ENCODE data around the gene GPR160. TPM values are rescaled to one million over a fixed set of nuclear protein-coding genes. Genes with fewer than 3 reads are reported as not detected.

Gene GPR160
- total RNA-seq, 4 donors from 2014 or later = 93.5 to 195 (median 139) TPM

GRCh38 chr3:170027233-170028102 lies 10.3 kb upstream of the GPR160 start:
- peaks cover 0 to 5% (median 0%) of the 10 kb centered on the region in 4 donors for H3K4me1 ChIP-seq
- H3K27me3 ChIP-seq = no peaks in the 10 kb centered on the region
- H3K4me3 ChIP-seq = no peak overlapping the region
- intact Hi-C loops (cut with DNase I; ENCODE audit: low total_unique reads) = no loop called here
- TF ChIP-seq CTCF (IDR thresholded peaks at IDR 0.05) (no peak), EP300 (IDR thresholded peaks at IDR 0.05; ENCODE audit: low read depth) (no peak), POLR2A (IDR thresholded peaks at IDR 0.05) (no peak), POLR2AphosphoS5 (IDR thresholded peaks at IDR 0.05) (no peak)
- H3K27ac ChIP-seq = no peak overlapping the region
- no peak for DNase-seq
- in situ Hi-C loops (cut with MboI; ENCODE audit: low pct_ligation_motif_present in 1 of 4, low pct_unique_long_range_greater_than_20kb in 1 of 4, low sequenced_read_pairs in 3 of 4) = no loop called here
- 63 to 88% methylated on average over 1 to 4 of the region's 4 CpGs for WGBS, 2 donors (ENCODE audit: low coverage in 1 of 2)
- H3K9me3 ChIP-seq = no peaks in the 10 kb centered on the region
- H3K36me3 ChIP-seq = no peaks in the 10 kb centered on the region

- intact Hi-C loops (cut with DNase I; ENCODE audit: low total_unique reads) = no loop called here
- DNase-seq = peak; percentile 63
- WGBS, 2 donors (ENCODE audit: low coverage in 1 of 2) = 57 to 68% methylated on average over 5 to 8 of the region's 8 CpGs
- H3K4me1 ChIP-seq = peaks cover 0 to 17% (median 11%) of the 10 kb centered on the region in 4 donors
- in situ Hi-C loops (cut with MboI; ENCODE audit: low pct_ligation_motif_present in 1 of 4, low pct_unique_long_range_greater_than_20kb in 1 of 4, low sequenced_read_pairs in 3 of 4) = no loop called here
- H3K27ac ChIP-seq = no peak overlapping the region
- H3K9me3 ChIP-seq = no peaks in the 10 kb centered on the region
- no peak overlapping the region for H3K4me3 ChIP-seq
- TF ChIP-seq EP300 (IDR thresholded peaks at IDR 0.05; ENCODE audit: low read depth) = no peak
- TF ChIP-seq POLR2A (IDR thresholded peaks at IDR 0.05) = no peak
- TF ChIP-seq CTCF (IDR thresholded peaks at IDR 0.05) = no peak
- no peaks in the 10 kb centered on the region for H3K36me3 ChIP-seq
- peaks cover 12% of the 10 kb centered on the region for H3K27me3 ChIP-seq
Observed at GRCh38 chr3:170033489-170033888, 4.3 kb upstream of the GPR160 start.

- H3K9me3 ChIP-seq = no peaks in the 10 kb centered on the region
- peak overlapping the region; percentile 87 to 89 (median 88) for H3K27ac ChIP-seq
- in situ Hi-C loops (cut with MboI; ENCODE audit: low pct_ligation_motif_present in 1 of 4, low pct_unique_long_range_greater_than_20kb in 1 of 4, low sequenced_read_pairs in 3 of 4) = no loop called here
- H3K27me3 ChIP-seq = peaks cover 23% of the 10 kb centered on the region
- TF ChIP-seq EP300 (IDR thresholded peaks at IDR 0.05; ENCODE audit: low read depth) (no peak), POLR2AphosphoS5 (IDR thresholded peaks at IDR 0.05) (peak in 1 of 3 donors; percentile 39), POLR2A (IDR thresholded peaks at IDR 0.05) (peak; percentile 16), CTCF (IDR thresholded peaks at IDR 0.05) (peak in 3 of 5 experiments; percentile 22 to 49 (median 30))
- H3K4me1 ChIP-seq = peaks cover 0 to 39% (median 10%) of the 10 kb centered on the region in 4 donors
- no peaks in the 10 kb centered on the region for H3K36me3 ChIP-seq
- peak overlapping the region; percentile 54 to 73 (median 62) for H3K4me3 ChIP-seq
- peak; percentile 66 for DNase-seq
- WGBS, 2 donors (ENCODE audit: low coverage in 1 of 2) = 3 to 5% methylated on average over 5 to 51 of the region's 51 CpGs
- intact Hi-C loops (cut with DNase I; ENCODE audit: low total_unique reads) = no loop called here
Observed at GRCh38 chr3:170038434-170039110, 777 bp downstream of the GPR160 start.

DNA sequence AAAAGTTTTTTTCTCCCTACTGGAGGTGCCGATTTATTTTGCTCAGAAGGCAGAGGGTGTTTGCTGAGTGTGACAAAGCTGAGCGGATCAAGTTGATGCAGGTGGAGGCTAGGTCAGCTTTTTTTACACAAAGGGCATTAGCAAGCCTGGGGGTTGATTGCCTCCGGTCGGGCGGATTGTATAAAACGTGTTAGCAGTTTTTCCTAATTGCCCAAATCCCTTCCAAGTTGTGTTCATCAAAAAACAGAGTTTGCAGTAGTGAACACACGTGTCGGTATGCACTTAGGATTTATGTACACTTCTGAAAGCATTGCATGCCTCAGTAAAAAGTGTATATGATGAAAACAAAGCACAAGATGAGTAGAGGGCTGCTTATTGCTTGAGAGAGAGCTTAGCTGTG lies 2.6 kb downstream of the GPR160 start:
- intact Hi-C loops (cut with DNase I; ENCODE audit: low total_unique reads) (no loop called here), in situ Hi-C loops (cut with MboI; ENCODE audit: low pct_ligation_motif_present in 1 of 4, low pct_unique_long_range_greater_than_20kb in 1 of 4, low sequenced_read_pairs in 3 of 4) (no loop called here)
- peaks cover 0 to 46% (median 19%) of the 10 kb centered on the region in 4 donors for H3K4me1 ChIP-seq
- H3K9me3 ChIP-seq = no peaks in the 10 kb centered on the region
- WGBS, 2 donors (ENCODE audit: low coverage in 1 of 2) = 0 to 26% methylated on average over 2 to 8 of the region's 8 CpGs
- H3K27ac ChIP-seq = peak overlapping the region; percentile 87 to 89 (median 88)
- DNase-seq = no peak
- TF ChIP-seq EP300 (IDR thresholded peaks at IDR 0.05; ENCODE audit: low read depth) = no peak
- TF ChIP-seq POLR2AphosphoS5 (IDR thresholded peaks at IDR 0.05) = no peak
- TF ChIP-seq CTCF (IDR thresholded peaks at IDR 0.05) = no peak
- TF ChIP-seq POLR2A (IDR thresholded peaks at IDR 0.05) = no peak
- H3K36me3 ChIP-seq = no peaks in the 10 kb centered on the region
- peaks cover 23% of the 10 kb centered on the region for H3K27me3 ChIP-seq
- H3K4me3 ChIP-seq = peak overlapping the region in 3 of 4 donors; percentile 58 to 73 (median 65)

All from transverse colon (tissue), 4 donors.